ENCODE results near the gene ANTXR1.

The ANTXR1 gene

GRCh38 chr2:69013142-69013839 is at the start of gene ANTXR1:
ANTXR1 (plus strand) TSS chr2:69013179; CDS start chr2:69013500, 321 bp downstream.
- DNase-seq = peak; percentile 84

- no peak for DNase-seq
These were observed 48.7 kb upstream of the ANTXR1 start for GRCh38 chr2:68964282-68964681.

- DNase-seq = no peak
These were observed 44.8 kb upstream of the ANTXR1 start for GRCh38 chr2:68968221-68968620.

GRCh38 chr2:68969736-68970490 is 43.1 kb upstream of the ANTXR1 start:
- no peak for DNase-seq

- no peak for DNase-seq
These were observed 42.3 kb upstream of the ANTXR1 start for GRCh38 chr2:68970566-68971265.

GRCh38 chr2:68971591-68972231 is 41.3 kb upstream of the ANTXR1 start:
- DNase-seq = peak; percentile 93

- peak; percentile 46 for DNase-seq
These were observed 38.7 kb upstream of the ANTXR1 start, which contains the start of gene GKN1 for GRCh38 chr2:68974251-68974650. GKN1 (plus strand) TSS chr2:68974636; CDS start chr2:68974678, 42 bp downstream.

- no peak for DNase-seq
These were observed 37.9 kb upstream of the ANTXR1 start for GRCh38 chr2:68974946-68975665.

- no peak for DNase-seq
These were observed 37.1 kb upstream of the ANTXR1 start for GRCh38 chr2:68975844-68976243.

GRCh38 chr2:68977453-68977852 is 35.5 kb upstream of the ANTXR1 start:
- DNase-seq = no peak

GRCh38 chr2:68978098-68978497 is 34.9 kb upstream of the ANTXR1 start:
- DNase-seq = no peak

GRCh38 chr2:68980956-68981355 is 32.0 kb upstream of the ANTXR1 start:
- no peak for DNase-seq

- no peak for DNase-seq
These were observed 25.9 kb upstream of the ANTXR1 start for GRCh38 chr2:68987021-68987503.

GRCh38 chr2:68989035-68989434 is 23.9 kb upstream of the ANTXR1 start:
- DNase-seq = no peak

- DNase-seq = no peak
These were observed 20.6 kb upstream of the ANTXR1 start for GRCh38 chr2:68992341-68992740.

- DNase-seq = no peak
These were observed 20.0 kb upstream of the ANTXR1 start for GRCh38 chr2:68992933-68993332.

- DNase-seq = no peak
These were observed 19.3 kb upstream of the ANTXR1 start for GRCh38 chr2:68993660-68994059.

GRCh38 chr2:68994864-68995263 is 18.1 kb upstream of the ANTXR1 start:
- DNase-seq = peak; percentile 27

GRCh38 chr2:68995916-68996315 is 17.1 kb upstream of the ANTXR1 start:
- no peak for DNase-seq

- DNase-seq = no peak
These were observed 15.6 kb upstream of the ANTXR1 start for GRCh38 chr2:68997401-68997800.

- no peak for DNase-seq
These were observed 11.1 kb upstream of the ANTXR1 start for GRCh38 chr2:69001879-69002278.

GRCh38 chr2:69003731-69004130 is 9.2 kb upstream of the ANTXR1 start:
- DNase-seq = no peak
